ENCODE results near the gene ZNF19. TPM values are rescaled to one million over a fixed set of nuclear protein-coding genes. Genes with fewer than 3 reads are reported as not detected.

The ZNF19 gene
- total RNA-seq, 1 donor from 2014 or later, result 7.5 TPM

DNA sequence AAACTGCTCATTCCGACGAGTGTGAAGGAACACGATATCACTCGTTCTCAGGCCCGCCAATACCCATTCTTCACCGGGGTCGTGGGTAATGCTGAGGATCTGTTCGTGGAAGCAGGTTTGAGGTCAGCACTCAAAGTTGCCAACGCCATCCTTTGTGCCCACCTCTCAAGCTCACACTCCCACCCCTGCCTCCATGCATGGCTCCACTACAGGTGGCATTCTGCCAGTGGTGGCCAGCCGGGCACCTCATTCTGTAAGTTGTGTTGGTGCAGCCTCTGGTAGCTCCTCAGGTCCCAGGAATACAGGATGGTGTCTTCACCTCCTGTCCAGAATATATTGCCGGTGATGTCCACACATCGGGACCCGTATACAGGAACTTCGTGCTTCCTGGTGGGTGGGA lies 57.9 kb downstream of the ZNF19 start:
- Mint-ChIP-seq H3K36me3 (ENCODE audit: low read depth, unreplicated experiment) (peaks cover 5% of the 10 kb centered on the region), H3K27ac (ENCODE audit: unreplicated experiment) (no peak overlapping the region), H3K27me3 (ENCODE audit: unreplicated experiment) (peaks cover 8% of the 10 kb centered on the region), H3K9me3 (ENCODE audit: unreplicated experiment) (no peaks in the 10 kb centered on the region), H3K4me1 (ENCODE audit: unreplicated experiment) (peaks cover 7% of the 10 kb centered on the region), H3K4me3 (ENCODE audit: unreplicated experiment) (no peak overlapping the region)
- DNase-seq (ENCODE audit: low spot score), result no peak
- TF ChIP-seq, protein P1, sequence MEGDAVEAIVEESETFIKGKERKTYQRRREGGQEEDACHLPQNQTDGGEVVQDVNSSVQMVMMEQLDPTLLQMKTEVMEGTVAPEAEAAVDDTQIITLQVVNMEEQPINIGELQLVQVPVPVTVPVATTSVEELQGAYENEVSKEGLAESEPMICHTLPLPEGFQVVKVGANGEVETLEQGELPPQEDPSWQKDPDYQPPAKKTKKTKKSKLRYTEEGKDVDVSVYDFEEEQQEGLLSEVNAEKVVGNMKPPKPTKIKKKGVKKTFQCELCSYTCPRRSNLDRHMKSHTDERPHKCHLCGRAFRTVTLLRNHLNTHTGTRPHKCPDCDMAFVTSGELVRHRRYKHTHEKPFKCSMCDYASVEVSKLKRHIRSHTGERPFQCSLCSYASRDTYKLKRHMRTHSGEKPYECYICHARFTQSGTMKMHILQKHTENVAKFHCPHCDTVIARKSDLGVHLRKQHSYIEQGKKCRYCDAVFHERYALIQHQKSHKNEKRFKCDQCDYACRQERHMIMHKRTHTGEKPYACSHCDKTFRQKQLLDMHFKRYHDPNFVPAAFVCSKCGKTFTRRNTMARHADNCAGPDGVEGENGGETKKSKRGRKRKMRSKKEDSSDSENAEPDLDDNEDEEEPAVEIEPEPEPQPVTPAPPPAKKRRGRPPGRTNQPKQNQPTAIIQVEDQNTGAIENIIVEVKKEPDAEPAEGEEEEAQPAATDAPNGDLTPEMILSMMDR (IDR thresholded peaks at IDR 0.05; ENCODE audit: unreplicated experiment), result no peak

DNA sequence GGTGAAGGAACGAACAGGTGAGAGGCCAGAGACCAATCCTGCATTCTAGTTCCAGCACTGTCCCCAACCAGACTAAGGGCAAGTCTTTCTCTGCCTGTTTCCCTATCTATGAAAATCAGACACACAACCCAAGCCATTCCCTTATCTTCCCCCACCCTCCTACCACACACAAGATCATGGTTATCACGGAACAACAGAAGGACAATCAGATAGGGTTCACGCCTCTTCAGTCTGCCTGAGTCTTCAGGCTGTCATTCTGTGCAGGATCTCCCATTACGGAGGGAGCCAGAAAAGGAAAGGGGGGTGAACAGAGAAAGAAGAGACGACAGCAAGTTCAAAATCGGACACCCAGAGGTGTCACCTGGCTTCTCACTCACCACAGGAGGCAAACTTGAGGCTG lies 58.4 kb downstream of the ZNF19 start:
- H3K27me3 Mint-ChIP-seq (ENCODE audit: unreplicated experiment), result peaks cover 9% of the 10 kb centered on the region
- TF ChIP-seq, protein P1 (IDR thresholded peaks at IDR 0.05; ENCODE audit: unreplicated experiment), result no peak
- H3K36me3 Mint-ChIP-seq (ENCODE audit: low read depth, unreplicated experiment), result peaks cover 5% of the 10 kb centered on the region
- no peaks in the 10 kb centered on the region for H3K9me3 Mint-ChIP-seq (ENCODE audit: unreplicated experiment)
- no peak overlapping the region for H3K4me3 Mint-ChIP-seq (ENCODE audit: unreplicated experiment)
- H3K27ac Mint-ChIP-seq (ENCODE audit: unreplicated experiment), result no peak overlapping the region
- no peak for DNase-seq (ENCODE audit: low spot score)
- peaks cover 7% of the 10 kb centered on the region for H3K4me1 Mint-ChIP-seq (ENCODE audit: unreplicated experiment)

DNA sequence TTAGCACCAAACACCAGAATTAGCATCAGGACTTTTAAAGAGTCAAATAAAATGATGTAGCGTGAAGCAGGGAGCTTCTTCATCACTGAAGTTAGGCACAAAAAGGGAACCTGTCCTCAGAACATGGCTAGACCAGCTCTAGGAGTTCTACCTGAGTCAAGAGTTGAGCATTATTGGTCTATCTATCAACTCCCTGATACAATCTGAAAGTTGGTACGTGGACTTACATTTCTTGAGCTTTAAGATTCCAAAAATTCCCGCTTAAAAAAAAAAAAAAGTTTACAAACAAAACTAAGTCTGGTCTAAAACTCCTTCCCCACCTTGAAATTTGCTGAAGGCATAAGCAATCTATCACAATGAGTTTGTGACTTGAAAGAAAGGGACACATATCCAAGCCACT lies 59.5 kb downstream of the ZNF19 start:
- DNase-seq (ENCODE audit: low spot score), result no peak
- TF ChIP-seq, protein P1 (IDR thresholded peaks at IDR 0.05; ENCODE audit: unreplicated experiment), result no peak
- H3K9me3 Mint-ChIP-seq (ENCODE audit: unreplicated experiment), result no peaks in the 10 kb centered on the region
- no peak overlapping the region for H3K4me3 Mint-ChIP-seq (ENCODE audit: unreplicated experiment)
- H3K27me3 Mint-ChIP-seq (ENCODE audit: unreplicated experiment), result peaks cover 14% of the 10 kb centered on the region
- no peak overlapping the region for H3K27ac Mint-ChIP-seq (ENCODE audit: unreplicated experiment)
- H3K4me1 Mint-ChIP-seq (ENCODE audit: unreplicated experiment), result peaks cover 7% of the 10 kb centered on the region
- H3K36me3 Mint-ChIP-seq (ENCODE audit: low read depth, unreplicated experiment), result peaks cover 5% of the 10 kb centered on the region

DNA sequence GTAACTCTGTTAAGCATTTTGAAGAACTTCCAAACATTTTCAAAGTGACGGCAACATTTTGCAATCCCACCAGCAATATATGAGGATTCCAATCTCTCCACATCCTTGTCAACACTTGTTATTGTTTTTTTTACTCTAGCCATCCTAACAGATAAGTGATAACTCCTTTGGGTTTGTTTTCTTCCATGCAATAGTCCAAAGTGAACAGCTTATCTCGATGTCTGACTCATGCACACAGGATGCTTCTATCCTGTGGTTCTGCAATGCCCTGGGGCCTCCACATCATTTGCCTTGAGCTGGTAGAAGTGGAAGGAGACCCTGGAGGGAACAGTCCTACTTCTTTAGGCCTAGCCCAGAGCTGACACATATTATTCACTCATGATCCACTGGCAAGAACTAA lies 60.2 kb downstream of the ZNF19 start:
- DNase-seq (ENCODE audit: low spot score), result no peak
- Mint-ChIP-seq H3K27me3 (ENCODE audit: unreplicated experiment) (peaks cover 14% of the 10 kb centered on the region), H3K36me3 (ENCODE audit: low read depth, unreplicated experiment) (peaks cover 9% of the 10 kb centered on the region), H3K4me3 (ENCODE audit: unreplicated experiment) (no peak overlapping the region), H3K27ac (ENCODE audit: unreplicated experiment) (no peak overlapping the region), H3K9me3 (ENCODE audit: unreplicated experiment) (no peaks in the 10 kb centered on the region), H3K4me1 (ENCODE audit: unreplicated experiment) (peaks cover 7% of the 10 kb centered on the region)
- TF ChIP-seq, protein P1 (IDR thresholded peaks at IDR 0.05; ENCODE audit: unreplicated experiment), result no peak

DNA sequence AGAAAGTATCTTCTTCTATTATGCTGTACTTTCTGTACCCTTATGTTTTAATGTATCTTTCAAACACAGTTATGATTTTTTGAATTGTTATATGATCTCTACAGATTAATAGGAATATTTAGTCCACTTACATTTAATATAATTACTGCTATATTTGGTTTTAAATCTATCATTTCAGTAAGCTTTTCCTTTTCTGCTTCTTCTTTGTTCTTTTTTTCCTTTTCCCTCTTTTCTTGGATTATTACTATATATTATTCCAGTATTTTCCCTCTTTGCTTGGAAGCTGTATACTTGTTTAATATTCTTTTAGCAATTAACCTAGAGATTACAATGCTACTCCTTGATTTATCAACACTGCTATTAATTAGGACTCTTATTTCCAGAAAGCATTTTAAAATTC lies 60.7 kb downstream of the ZNF19 start:
- DNase-seq (ENCODE audit: low spot score), result no peak
- Mint-ChIP-seq H3K27me3 (ENCODE audit: unreplicated experiment) (peaks cover 14% of the 10 kb centered on the region), H3K4me1 (ENCODE audit: unreplicated experiment) (peaks cover 7% of the 10 kb centered on the region), H3K4me3 (ENCODE audit: unreplicated experiment) (no peak overlapping the region), H3K27ac (ENCODE audit: unreplicated experiment) (no peak overlapping the region), H3K36me3 (ENCODE audit: low read depth, unreplicated experiment) (peaks cover 9% of the 10 kb centered on the region), H3K9me3 (ENCODE audit: unreplicated experiment) (no peaks in the 10 kb centered on the region)
- TF ChIP-seq, protein P1 (IDR thresholded peaks at IDR 0.05; ENCODE audit: unreplicated experiment), result no peak

Measured in endothelial cell (in vitro differentiated cells).